Diencephalon (tissue), 1 donor: ENCODE measurements around the gene MRAS. TPM values are rescaled to one million over a fixed set of nuclear protein-coding genes. Genes with fewer than 3 reads are reported as not detected.

Source experiments
- total RNA-seq: library from RNA; depleted of rRNA; stranded (reverse); fragments of >200 nt; gene quantifications from one replicate; pipeline ENCODE4 v1.2.3, GENCODE V29; 2014

The MRAS gene
- total RNA-seq, result 80.5 TPM

DNA sequence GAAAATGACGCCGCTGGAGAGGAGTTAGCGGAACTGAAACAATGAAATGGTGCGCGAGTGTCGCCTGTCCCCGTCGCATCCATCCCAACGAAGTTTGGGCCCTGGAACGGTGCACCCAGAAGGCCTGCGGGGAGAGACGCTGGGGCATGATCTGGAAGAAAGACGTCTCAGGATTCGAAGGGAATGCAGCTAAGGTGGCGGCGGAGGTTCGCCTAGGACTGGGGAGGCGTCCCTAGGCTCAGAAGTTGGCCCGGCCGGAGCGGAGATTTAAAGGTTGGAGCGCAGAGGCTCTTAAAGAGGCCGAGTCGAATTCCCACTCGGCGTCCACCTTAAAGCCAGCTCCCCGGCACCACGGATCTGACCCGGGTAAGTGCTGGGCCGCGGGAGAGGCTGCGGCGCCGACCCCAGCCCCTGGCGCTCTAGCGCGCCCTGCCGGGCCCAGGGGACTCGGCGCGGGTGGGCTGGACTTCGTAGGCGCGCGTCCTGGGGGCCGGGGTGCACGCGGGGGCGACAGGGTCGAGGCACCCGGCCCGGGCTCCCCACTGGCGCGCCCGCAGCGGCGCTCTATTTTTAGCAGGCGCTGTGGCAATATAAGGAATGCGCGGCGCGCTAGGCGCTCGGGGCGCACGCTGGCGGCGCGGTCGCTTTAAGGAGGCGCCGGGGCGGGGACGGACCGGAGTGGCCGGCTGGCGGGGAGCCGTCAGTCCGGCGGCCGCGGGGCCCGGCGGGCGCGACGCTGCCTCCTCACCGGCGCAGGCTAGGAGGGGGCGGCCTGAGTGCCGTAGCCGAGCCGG is at the start of gene MRAS:
Gene MRAS (plus strand): TSS at position 620 of the 794 bp plus-strand sequence. CDS start 24,305 bp downstream, outside the sequence.

DNA sequence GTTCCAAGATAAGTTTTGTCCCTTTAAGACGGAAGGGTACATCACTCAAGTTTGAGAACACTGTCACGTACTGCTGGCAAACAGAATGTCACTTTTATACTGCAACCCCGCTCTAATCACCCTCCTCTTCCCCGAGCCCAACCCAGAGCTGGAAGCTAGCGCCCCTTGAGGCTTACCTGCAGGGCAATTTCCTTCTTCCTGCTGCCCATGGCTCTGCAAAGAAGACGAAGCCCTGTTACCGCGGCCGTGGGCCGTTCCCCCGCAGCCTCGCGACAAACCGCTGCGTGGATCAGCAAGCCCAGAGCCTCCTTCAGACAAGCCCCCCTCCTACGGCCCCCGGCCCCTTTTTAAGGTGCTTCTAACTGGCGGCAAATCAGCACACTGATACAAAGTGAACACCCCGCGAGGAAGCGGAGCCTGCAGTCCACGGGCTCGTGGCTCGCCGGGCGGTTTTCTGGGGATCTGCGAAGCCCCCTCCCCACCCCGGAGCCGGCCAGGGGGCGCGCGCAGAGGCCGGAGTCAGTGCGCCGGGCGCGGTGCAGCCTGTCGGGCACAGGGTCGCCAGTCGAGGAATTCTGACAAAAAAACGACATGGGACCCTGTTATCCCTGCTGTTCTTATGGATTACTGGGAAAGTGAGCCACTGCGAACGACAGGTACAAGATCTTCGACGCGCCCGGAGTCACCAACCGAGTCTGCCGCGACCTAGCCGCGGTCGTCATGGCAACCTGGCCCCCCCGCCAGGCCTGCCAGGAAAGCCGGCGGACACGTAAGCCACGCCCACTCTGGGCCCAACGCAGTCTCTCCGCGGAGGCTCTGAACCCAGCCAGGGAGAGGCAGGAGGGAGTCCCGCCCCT is 19.0 kb upstream of the MRAS start, which contains the start of gene NME9:
Gene NME9 (minus strand): TSS at position 725 of the 857 bp plus-strand sequence. CDS start 516 bp downstream, at position 209.

DNA sequence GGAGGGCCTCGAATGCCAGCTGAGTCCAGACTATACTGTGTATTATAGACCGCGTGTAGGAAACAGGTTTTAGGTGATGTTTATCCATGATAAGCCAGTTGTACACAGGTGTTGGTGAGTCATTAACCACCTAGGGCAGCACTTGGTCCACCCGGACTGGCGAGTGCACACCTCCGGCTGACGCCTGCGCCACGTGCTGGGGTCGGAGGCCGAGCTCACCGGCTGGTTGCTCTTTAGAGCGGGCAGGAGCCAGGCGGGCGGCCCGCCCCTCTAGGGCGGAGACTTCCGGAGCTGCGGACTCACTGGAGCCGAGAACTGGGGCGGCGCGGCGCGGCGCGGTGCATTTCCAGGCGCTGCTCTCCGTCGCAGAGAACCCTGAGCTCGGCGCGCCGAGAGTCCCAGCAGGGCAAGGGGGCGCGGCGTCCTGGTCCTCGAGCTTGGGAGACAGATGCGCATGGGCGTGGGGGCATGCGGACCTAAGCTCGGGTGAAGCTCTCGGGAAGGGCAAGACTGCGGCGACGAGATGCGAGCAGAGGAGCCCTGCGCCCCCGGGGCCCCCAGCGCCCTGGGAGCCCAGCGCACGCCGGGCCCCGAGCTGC is 86.0 kb downstream of the MRAS start, which contains the start of gene ESYT3:
Gene ESYT3 (plus strand): TSS at position 341 of the 599 bp plus-strand sequence. CDS start 183 bp downstream, at position 524.

Other genes with a start within 250 kb of the MRAS start
- 14.3 TPM for gene DZIP1L, start 233.0 kb upstream of the MRAS start, total RNA-seq
- gene A4GNT, start 216.2 kb upstream of the MRAS start, total RNA-seq, result not detected
- gene DBR1, start 173.7 kb upstream of the MRAS start, total RNA-seq, result 27.7 TPM
- 109 TPM for gene ARMC8, start 161.3 kb upstream of the MRAS start, total RNA-seq
- gene NME9, start 18.7 kb upstream of the MRAS start, total RNA-seq, result 6.9 TPM
- gene ESYT3, start 86.0 kb downstream of the MRAS start, total RNA-seq, result 4.4 TPM
- gene CEP70, start 245.7 kb downstream of the MRAS start, total RNA-seq, result 75.7 TPM